GM19023 (cell line): Measurements from ENCODE around the gene NR2F1-AS1.
"Not testable (repeated sequence)": the region's sequence is repeated elsewhere in the genome, so short reads cannot be mapped to it uniquely, and the experiment has no call there.

Experiments
- ATAC-seq: cut with Tn5 transposase; IDR thresholded peaks from one replicate; pipeline ENCODE4 v1.9.1; 2021; ENCODE audit warnings: mild to moderate bottlenecking, moderate library complexity; ENCODE audit not compliant: unreplicated experiment

The NR2F1-AS1 gene

GRCh38 chr5:93401634-93402213 lies 179.3 kb downstream of the NR2F1-AS1 start:
- ATAC-seq, result no peak

- ATAC-seq, result no peak
Observed at GRCh38 chr5:93399675-93400074, 181.3 kb downstream of the NR2F1-AS1 start.

GRCh38 chr5:93395971-93396379 lies 185.0 kb downstream of the NR2F1-AS1 start:
- no peak for ATAC-seq

GRCh38 chr5:93395010-93395409 lies 186.0 kb downstream of the NR2F1-AS1 start:
- no peak for ATAC-seq

GRCh38 chr5:93394301-93394700 lies 186.7 kb downstream of the NR2F1-AS1 start:
- no peak for ATAC-seq

- not testable (repeated sequence) for ATAC-seq
Observed at GRCh38 chr5:93391169-93391568, 189.8 kb downstream of the NR2F1-AS1 start.

- no peak for ATAC-seq
Observed at GRCh38 chr5:93385655-93386054, 195.4 kb downstream of the NR2F1-AS1 start.

GRCh38 chr5:93384995-93385394 lies 196.0 kb downstream of the NR2F1-AS1 start:
- no peak for ATAC-seq

- no peak for ATAC-seq
Observed at GRCh38 chr5:93384026-93384425, 197.0 kb downstream of the NR2F1-AS1 start.

- ATAC-seq, result no peak
Observed at GRCh38 chr5:93382188-93382825, 198.7 kb downstream of the NR2F1-AS1 start.

- no peak for ATAC-seq
Observed at GRCh38 chr5:93381057-93381456, 200.0 kb downstream of the NR2F1-AS1 start.

- no peak for ATAC-seq
Observed at GRCh38 chr5:93378073-93378472, 202.9 kb downstream of the NR2F1-AS1 start.

GRCh38 chr5:93371893-93372292 lies 209.1 kb downstream of the NR2F1-AS1 start:
- ATAC-seq, result no peak

GRCh38 chr5:93364378-93364777 lies 216.6 kb downstream of the NR2F1-AS1 start:
- ATAC-seq, result no peak

- no peak for ATAC-seq
Observed at GRCh38 chr5:93360436-93361088, 220.5 kb downstream of the NR2F1-AS1 start.

- no peak for ATAC-seq
Observed at GRCh38 chr5:93359960-93360305, 221.1 kb downstream of the NR2F1-AS1 start.
